Left kidney (tissue), 2 donors: ENCODE data around the gene ASB10. TPM values are rescaled to one million over a fixed set of nuclear protein-coding genes. Genes with fewer than 3 reads are reported as not detected.

Source experiments
- DNase-seq: peaks from one replicate; pipeline ENCODE4 v3.0.0-alpha.2; 2013
- polyA plus RNA-seq: library from polyadenylated mRNA; unstranded; fragments of 120-200 nt; gene quantifications from one replicate; pipeline ENCODE4 v1.2.1, GENCODE V29; 2013; ENCODE audit not compliant: insufficient read length

Gene ASB10
- polyA plus RNA-seq, 1 donor: not detected

DNA sequence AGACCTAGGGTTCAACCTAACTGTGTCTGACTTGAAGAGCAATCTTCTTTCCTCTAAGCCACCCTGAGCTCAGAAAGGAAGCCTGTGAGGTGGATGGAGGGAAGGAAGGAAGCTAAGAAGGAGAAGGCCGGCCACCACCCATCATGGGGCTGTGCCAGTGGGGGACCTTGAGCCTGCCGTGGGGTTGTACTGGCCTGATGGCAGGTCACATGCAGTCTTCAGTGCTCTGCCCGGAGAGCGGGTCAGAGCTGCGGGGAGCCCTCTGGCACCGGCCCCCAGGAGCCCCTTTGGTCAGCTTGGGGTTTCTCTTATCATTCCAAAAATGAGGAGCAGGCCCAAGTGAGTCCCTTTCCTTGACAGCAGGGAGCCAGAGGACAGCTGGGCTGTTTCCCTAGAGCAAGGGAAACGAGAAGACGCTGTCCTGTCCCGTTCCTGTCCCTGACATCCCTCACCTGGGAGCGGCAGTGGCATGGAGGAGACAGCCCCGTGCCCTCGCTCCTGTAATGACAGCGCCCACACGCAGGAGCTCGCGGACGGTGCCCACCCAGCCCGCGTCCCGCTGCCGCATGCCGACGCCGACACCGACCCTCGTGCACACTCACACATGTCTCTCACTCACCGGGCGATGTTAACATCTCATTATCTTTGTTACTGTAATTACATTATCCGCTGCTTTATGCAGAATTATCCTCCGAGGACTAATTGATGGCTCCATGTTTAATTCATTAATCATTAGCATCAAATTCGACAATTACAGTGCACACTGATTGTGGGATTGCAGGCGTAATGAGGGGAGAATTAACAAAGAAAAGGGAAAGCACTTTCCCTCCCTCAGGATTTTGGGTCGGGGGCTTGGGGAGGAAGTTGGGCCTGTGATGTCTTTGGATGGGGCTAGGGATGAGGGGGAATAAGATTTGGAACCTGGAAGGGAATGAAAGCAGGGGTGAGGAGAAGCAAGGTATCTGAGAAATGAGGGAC, 50.9 kb downstream of the ASB10 start:
- DNase-seq: no peak

GRCh38 chr7:151135525-151135845, 51.6 kb downstream of the ASB10 start:
- no peak for DNase-seq

GRCh38 chr7:151134743-151135524, 52.1 kb downstream of the ASB10 start:
- no peak for DNase-seq

GRCh38 chr7:151133986-151134742, 52.9 kb downstream of the ASB10 start:
- no peak for DNase-seq

- DNase-seq: no peak
Observed at GRCh38 chr7:151133266-151133985, 53.6 kb downstream of the ASB10 start.

- DNase-seq: no peak
Observed at GRCh38 chr7:151132461-151133205, 54.4 kb downstream of the ASB10 start.

DNA sequence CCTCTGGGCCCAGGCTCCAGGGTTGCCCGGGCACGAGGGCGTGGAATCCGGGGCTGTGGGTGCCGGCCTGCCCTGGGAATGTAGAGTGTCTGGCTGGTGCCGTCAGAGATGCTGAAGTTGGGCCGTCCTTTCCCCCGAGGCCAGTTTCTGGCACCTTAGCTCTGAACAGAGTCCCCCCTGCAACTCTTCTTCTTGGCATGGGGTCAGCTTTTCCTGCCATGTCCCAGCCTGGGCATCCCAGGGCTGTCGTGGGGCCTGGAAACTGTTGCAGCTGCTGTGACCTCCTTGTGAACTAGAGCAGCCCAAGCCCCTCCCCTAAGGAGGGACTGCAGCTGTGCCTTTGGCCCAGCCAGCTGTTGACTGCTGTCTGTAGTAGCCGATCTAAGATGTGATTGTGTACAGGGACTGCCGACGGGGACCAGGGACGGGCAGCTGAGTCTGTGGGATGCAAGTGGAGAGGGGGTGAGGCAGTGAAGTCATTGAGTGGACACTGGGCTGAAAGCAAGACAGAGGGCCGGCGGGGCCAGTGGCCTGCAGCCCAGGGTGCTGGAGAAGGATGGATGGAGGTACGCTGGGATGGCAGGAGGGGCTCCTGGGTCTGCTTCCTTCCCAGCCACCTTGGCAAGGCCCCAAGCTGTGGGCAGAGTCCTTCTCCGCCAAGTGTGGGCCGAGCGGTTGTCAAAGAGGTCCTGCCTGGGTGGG, 55.3 kb downstream of the ASB10 start:
- DNase-seq: peak; percentile 42

DNA sequence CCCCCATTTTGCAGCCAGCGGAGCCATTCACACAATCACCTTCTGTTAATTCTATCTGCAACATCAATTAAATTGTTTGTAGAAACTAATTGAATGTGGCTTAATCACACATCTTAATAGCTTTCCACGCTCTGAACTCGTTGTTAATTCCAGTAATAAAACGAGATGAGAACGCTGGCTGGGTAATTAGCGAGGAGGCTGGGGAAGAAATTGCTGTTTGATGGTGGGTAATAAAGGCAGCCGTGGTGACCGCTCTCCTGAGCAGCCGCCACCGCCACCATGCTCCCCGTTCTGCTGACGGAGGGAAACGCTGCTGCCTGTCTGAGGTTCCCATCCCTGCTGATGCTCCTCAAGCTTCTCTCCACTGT, 55.8 kb downstream of the ASB10 start:
- DNase-seq: no peak

DNA sequence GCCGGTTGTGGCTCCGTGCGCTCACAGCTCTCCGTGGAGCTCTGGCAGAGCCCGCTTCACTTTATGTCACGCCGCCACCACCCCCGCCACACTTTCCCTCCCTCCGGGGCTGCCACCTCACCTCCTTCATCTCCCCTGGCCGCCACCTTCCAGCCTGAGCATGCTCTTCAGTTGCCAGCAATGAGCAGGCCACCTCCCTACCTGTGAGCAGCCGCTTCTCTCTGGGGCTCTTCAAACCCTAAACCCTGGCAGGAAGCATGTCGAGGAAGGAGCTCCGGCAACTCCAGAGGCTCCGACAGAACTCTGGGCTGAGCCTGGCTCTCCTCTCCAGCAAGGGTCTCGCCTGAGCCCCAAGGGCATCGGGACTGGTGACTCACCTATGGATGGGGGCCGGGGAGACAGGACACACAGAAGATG, 56.3 kb downstream of the ASB10 start:
- DNase-seq: no peak

DNA sequence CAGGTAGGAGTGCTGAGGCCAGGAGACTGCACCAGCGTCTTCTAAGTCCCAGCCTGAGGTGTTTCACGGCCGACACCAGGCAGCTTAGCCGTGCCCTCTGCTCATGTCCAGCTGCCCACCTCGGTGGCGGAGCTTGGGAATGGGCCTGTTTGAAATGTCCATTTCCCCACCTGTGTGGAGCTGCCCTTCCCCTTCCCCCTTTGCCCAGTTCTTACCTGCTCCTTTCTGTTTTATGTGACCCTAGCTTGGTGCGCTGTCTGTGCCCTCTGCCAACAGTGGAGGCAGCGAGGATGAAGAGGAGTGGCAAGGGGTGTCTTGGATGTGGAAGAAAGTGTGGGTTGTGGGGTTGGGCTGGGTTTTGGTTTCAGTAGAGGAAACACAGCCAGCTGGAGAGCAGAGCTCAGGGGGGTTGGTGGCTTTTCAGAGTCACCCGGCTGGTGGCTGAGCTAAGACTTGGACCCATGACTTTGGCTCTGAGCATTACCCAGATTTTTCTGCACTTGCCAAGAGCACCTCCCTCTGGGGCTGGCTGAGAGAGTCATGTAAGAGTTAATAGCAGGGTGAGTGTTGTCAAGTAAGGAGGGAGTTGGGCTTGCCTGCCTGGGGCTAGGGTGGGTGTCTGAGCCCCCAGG, 57.0 kb downstream of the ASB10 start:
- DNase-seq: no peak

GRCh38 chr7:151129117-151129959, 57.7 kb downstream of the ASB10 start:
- DNase-seq: no peak

- DNase-seq: no peak
Observed at GRCh38 chr7:151128716-151129115, 58.3 kb downstream of the ASB10 start.

GRCh38 chr7:151128144-151128543, 58.9 kb downstream of the ASB10 start:
- no peak for DNase-seq

DNA sequence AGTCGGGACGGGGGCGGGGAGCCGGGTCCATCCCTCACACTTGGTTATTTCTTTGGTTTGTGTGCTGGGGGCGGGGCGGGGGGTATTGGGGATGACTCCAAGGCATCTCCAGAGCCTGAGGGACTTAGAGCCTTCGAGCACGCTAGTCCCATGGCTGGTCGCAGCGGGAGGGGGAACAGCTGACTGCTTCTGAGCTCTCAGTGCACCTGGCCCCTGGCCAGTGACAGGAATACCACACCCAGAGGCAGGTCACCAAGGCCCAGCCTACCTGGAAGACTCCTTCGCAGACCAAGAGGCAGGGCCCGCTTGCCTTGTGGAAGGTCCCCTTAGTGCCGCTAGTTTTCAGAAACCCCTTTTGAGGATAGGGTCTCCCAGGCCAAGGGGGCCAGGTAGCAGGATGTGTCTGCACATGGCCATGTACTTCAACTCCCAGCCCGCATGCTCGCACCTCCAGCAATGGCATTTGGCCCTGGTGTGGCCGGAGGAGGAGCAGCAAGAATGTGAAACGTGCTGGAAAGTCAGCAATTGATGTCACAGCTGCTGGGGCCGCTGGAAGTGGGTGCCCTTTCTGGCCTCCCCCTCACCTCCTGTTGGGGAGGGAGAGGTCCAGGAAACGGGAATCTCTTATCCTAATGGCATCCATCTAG, 60.4 kb downstream of the ASB10 start:
- DNase-seq: no peak

GRCh38 chr7:151125846-151126481, 61.1 kb downstream of the ASB10 start:
- DNase-seq: no peak
